GM12878 (cell line): ENCODE data around the gene PPP1R1A. TPM values are rescaled to one million over a fixed set of nuclear protein-coding genes. Genes with fewer than 3 reads are reported as not detected.

Experiments used
- ATAC-seq: fragments of 200-7000 bp; cut with Tn5 transposase; 3 replicates; pipeline ENCODE4 v1.9.1; 2020; ENCODE audit warnings: mild to moderate bottlenecking, moderate library complexity
- BruUV-seq: library from RNA; stranded (reverse); fragments of 400-500 nt; replicated peaks from 2 replicates; lab custom pipeline; 2021; lab: Mats Ljungman, UMichigan
- CTCF ChIA-PET: fragments of 300-600 bp; sonication (Branson Sonifier 250); formaldehyde crosslinking; extraction: SDS; loops from one replicate; lab custom pipeline; 2021; ENCODE audit warnings: inconsistent platforms; lab: Yijun Ruan, JAX
- POLR2A ChIA-PET: fragments of 350-600 bp; formaldehyde crosslinking; extraction: SDS; loops from one replicate; lab custom pipeline; 2021; ENCODE audit warnings: inconsistent platforms; lab: Charles Lee
- RAD21 ChIA-PET: fragments of 300-600 bp; sonication (Branson Sonifier 250); formaldehyde crosslinking; loops from one replicate; lab custom pipeline; 2023; ENCODE audit warnings: antibody characterized with exemption; ENCODE audit not compliant: unreplicated experiment; lab: Charles Lee
- SMC1A ChIA-PET: fragments of 300-600 bp; sonication (Branson Sonifier 250); formaldehyde crosslinking; loops from one replicate; lab custom pipeline; 2023; ENCODE audit not compliant: unreplicated experiment, uncharacterized antibody; lab: Charles Lee
- DNase-seq: peaks from one replicate; pipeline ENCODE4 v3.0.0-alpha.2; 2011; ENCODE audit warnings: low read depth, low spot score
- FAIRE-seq: peaks from 3 replicates; lab custom pipeline; 2011; peaks lifted over from hg19 to GRCh38; lab: Jason Lieb, UNC
- H2AFZ ChIP-seq: 2 replicates; pipeline ENCODE4 v1.6.0; 2011; ENCODE audit warnings: low read depth, low read length, control low read depth; ENCODE audit not compliant: control insufficient read depth
- H3K27ac ChIP-seq: 2 replicates; pipeline ENCODE4 v1.5.1; 2011; ENCODE audit warnings: control low read depth; ENCODE audit not compliant: control insufficient read depth, insufficient read depth
- H3K27me3 ChIP-seq, 2 experiments: replicated peaks in 1 of 2; 2 replicates each; pipeline versions ENCODE4 v1.6.0 to v1.6.1; 2011; ENCODE audit warnings: low read length in 1 of 2; ENCODE audit not compliant: control insufficient read depth in 2 of 2, insufficient read depth in 2 of 2
- H3K36me3 ChIP-seq, 2 experiments: 2 replicates each; pipeline ENCODE4 v1.5.1; 2011; ENCODE audit warnings: low read length in 1 of 2; ENCODE audit not compliant: control insufficient read depth in 2 of 2, insufficient read depth in 2 of 2
- H3K4me1 ChIP-seq: 2 replicates; pipeline ENCODE4 v1.6.1; 2011; ENCODE audit warnings: mild to moderate bottlenecking, low read length, moderate library complexity, mixed read lengths; ENCODE audit not compliant: control insufficient read depth, insufficient read depth
- H3K4me2 ChIP-seq: 2 replicates; pipeline ENCODE4 v1.6.0; 2011; ENCODE audit warnings: control low read depth; ENCODE audit not compliant: control insufficient read depth, insufficient read depth
- H3K4me3 ChIP-seq: fragments of 200-600 bp; sonication (generic); 2 replicates; pipeline ENCODE4 v1.5.1; 2016
- H3K79me2 ChIP-seq: 2 replicates; pipeline ENCODE4 v1.6.0; 2011; ENCODE audit warnings: low read length; ENCODE audit not compliant: control insufficient read depth, insufficient read depth
- H3K9ac ChIP-seq: 2 replicates; pipeline ENCODE4 v1.8.0; 2011; ENCODE audit warnings: low read length, control low read depth, mixed read lengths; ENCODE audit not compliant: control insufficient read depth, insufficient read depth
- H3K9me3 ChIP-seq: replicated peaks from 3 replicates; pipeline ENCODE4 v1.5.1; 2011; ENCODE audit warnings: mild to moderate bottlenecking, low read length; ENCODE audit not compliant: control insufficient read depth, insufficient read depth
- H4K20me1 ChIP-seq: 2 replicates; pipeline ENCODE4 v1.6.0; 2011; ENCODE audit not compliant: control insufficient read depth, insufficient read depth
- CREM ChIP-seq: IDR thresholded peaks from 2 replicates; pipeline ENCODE4 v1.6.1; 2014; ENCODE audit warnings: antibody characterized with exemption, low read depth
- IKZF2 ChIP-seq, 2 experiments: fragments of 450-650 bp; IDR thresholded peaks; 2 replicates each; pipeline ENCODE4 v1.6.1; 2017; ENCODE audit warnings: mild to moderate bottlenecking in 2 of 2, moderate library complexity in 2 of 2
- LARP7 ChIP-seq: fragments of 450-650 bp; IDR thresholded peaks from 2 replicates; pipeline ENCODE4 v1.6.1; 2017; ENCODE audit warnings: mild to moderate bottlenecking
- MXI1 ChIP-seq: fragments of 150-350 bp; IDR thresholded peaks from 2 replicates; pipeline ENCODE4 v1.6.1; 2011; ENCODE audit warnings: low read depth, mild to moderate bottlenecking, inconsistent platforms, low read length, improper control_type of control experiment
- MYB ChIP-seq: fragments of 150-350 bp; IDR thresholded peaks from 2 replicates; pipeline ENCODE4 v1.6.1; 2014; ENCODE audit warnings: mild to moderate bottlenecking, low read depth, low read length, borderline replicate concordance
- NFIC ChIP-seq: IDR thresholded peaks from 2 replicates; pipeline ENCODE4 v1.6.1; 2012; ENCODE audit warnings: low read depth, mild to moderate bottlenecking, inconsistent platforms, low read length, moderate library complexity
- NR2C2 ChIP-seq: IDR thresholded peaks from 2 replicates; pipeline ENCODE4 v1.6.1; 2011; ENCODE audit warnings: borderline replicate concordance, low read depth; ENCODE audit not compliant: control insufficient read depth, insufficient read length
- POLR2AphosphoS5 ChIP-seq: IDR thresholded peaks from 2 replicates; pipeline ENCODE4 v1.6.1; 2011; ENCODE audit warnings: mild to moderate bottlenecking, low read length, inconsistent platforms
- STAT1 ChIP-seq: fragments of 450-650 bp; conservative IDR thresholded peaks from 2 replicates; pipeline ENCODE4 v1.6.1; 2014; ENCODE audit warnings: antibody characterized with exemption, mild to moderate bottlenecking
- WGBS: methylation state at CpG from one replicate; pipeline ENCODE4 v1.1.6; 2016; ENCODE audit warnings: low lambda C conversion rate; ENCODE audit not compliant: insufficient replicate concordance, insufficient coverage; ENCODE audit errors: missing lambda C conversion rate; 5-methylcytosine and 5-hydroxymethylcytosine counted together
- in situ Hi-C: fragments of 300-500 bp; cut with MboI; formaldehyde crosslinking; loops from 9 replicates; pipeline ENCODE4 v1.14.3; 2018; ENCODE audit warnings: mixed read lengths
- intact Hi-C: fragments of 100-400 bp; cut with micrococcal nuclease; formaldehyde crosslinking; loops from one replicate; pipeline ENCODE4 v1.14.2; 2022; ENCODE audit not compliant: unreplicated experiment
- polyA plus RNA-seq, 11 experiments: library from polyadenylated mRNA; depleted of rRNA in 4 of 11; unstranded in 6 of 11; stranded (reverse) in 5 of 11; fragments of >200 nt; fragmentation: Nextera tagmentation in 4 of 11; fragmentation: Illumina TruSeq in 1 of 11; extraction: Ambion mirVana in 4 of 11; extraction: Trizol in 1 of 11; gene quantifications; 1 replicate in 1 of 11; 2 replicates in 10 of 11; pipeline versions ENCODE4 v1.2.1 to v1.2.3, GENCODE V29; 2011 to 2016; ENCODE audit warnings: inconsistent platforms in 2 of 11, missing spikeins in 2 of 11, low read depth in 1 of 11
- total RNA-seq, 4 experiments: library from RNA; depleted of rRNA in 3 of 4; stranded (reverse); fragments of >200 nt in 3 of 4; fragmentation: Illumina TruSeq in 1 of 4; extraction: Trizol in 1 of 4; gene quantifications; 2 replicates each; pipeline versions ENCODE4 v1.2.1 to v1.2.3, GENCODE V29; 2013 to 2021
- TF ChIP-seq, protein P1 (sequence below): fragments of 450-650 bp; IDR thresholded peaks from 2 replicates; pipeline ENCODE4 v1.6.1; 2017; ENCODE audit warnings: low read depth, mild to moderate bottlenecking, moderate library complexity
- TF ChIP-seq, protein P2 (sequence below): fragments of 450-650 bp; IDR thresholded peaks from 2 replicates; pipeline ENCODE4 v1.6.1; 2017; ENCODE audit warnings: mild to moderate bottlenecking, moderate library complexity

PPP1R1A gene
- total and polyA plus RNA-seq, 10 of the 15 experiments (the other 5 are each of a cell fraction or from before 2014, with no cell fraction given): 0.03 to 0.08 (median 0.07) TPM; not detected in 7

DNA sequence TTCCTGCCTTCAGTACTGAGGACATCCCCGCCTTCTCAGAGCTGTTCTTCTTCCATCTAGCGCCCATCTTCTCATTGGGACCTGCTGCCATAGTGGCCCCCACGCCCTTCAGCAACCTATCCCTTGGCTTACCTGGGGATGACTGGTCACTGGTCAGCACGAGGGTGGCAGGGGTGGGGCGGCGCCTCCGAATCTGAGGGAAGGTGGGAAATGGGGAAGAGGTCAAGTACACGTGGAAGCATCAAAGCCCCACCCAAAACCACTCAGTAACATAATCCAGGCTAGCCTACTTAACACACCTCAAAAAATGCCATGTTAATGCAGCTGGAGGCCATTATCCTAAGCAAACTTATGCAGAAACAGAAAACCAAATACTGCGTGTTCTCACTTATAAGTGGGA, 4.3 kb downstream of the PPP1R1A start:
- 31% methylated on average over 9 of the region's 9 CpGs for WGBS
- BruUV-seq: no TSS peak
- RAD21 ChIA-PET: interaction anchor here (0.6 kb wide), 1 partner anchor 468 kb away, joined by 3 read pairs; no protein-coding TSS in a partner anchor
- no peak overlapping the region for H3K4me3 ChIP-seq
- no peak overlapping the region for H3K27ac ChIP-seq
- H4K20me1 ChIP-seq: no peaks in the 10 kb centered on the region
- no peak for FAIRE-seq
- no peak overlapping the region for H2AFZ ChIP-seq
- H3K4me2 ChIP-seq: no peak overlapping the region
- in situ Hi-C loops: no loop called here
- no peaks in the 10 kb centered on the region for H3K4me1 ChIP-seq
- ATAC-seq: no peak
- no peaks in the 10 kb centered on the region for H3K79me2 ChIP-seq
- H3K9me3 ChIP-seq: no peaks in the 10 kb centered on the region
- no peak for TF ChIP-seq MYB
- no peak for TF ChIP-seq NFIC
- TF ChIP-seq NR2C2: no peak
- no peak for TF ChIP-seq POLR2AphosphoS5
- TF ChIP-seq MXI1: no peak
- POLR2A ChIA-PET: no interaction called here
- H3K36me3 ChIP-seq: no peaks in the 10 kb centered on the region; a peak in 1 of 4 replicates
- H3K27me3 ChIP-seq: peaks cover 0 to 7% of the 10 kb centered on the region in 2 experiments
- no peak overlapping the region for H3K9ac ChIP-seq
- intact Hi-C loops: no loop called here
- CTCF ChIA-PET: no interaction called here
- no peak for DNase-seq
- SMC1A ChIA-PET: interaction anchor here (1.1 kb wide), 1 partner anchor 74 kb away, joined by 3 read pairs; no protein-coding TSS in a partner anchor

DNA sequence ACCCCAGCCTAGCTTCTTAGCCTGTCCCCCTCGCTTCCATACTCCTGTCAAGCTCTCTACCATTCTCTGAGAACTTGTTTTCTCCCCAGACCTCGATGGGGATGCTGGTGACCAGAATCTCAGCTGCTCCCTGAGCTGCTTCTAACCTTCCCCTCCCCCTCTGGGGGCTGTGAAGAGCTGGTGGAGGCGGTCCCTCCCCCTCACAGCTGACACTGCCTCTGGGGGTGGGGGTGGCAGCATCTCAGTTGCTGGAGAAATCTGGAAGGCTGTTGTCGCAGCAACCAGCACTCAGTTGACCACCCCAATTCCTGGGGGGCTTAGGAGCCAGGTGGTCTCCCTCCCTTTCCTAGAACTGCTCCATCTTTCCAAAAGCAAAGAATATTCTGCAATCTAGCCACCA, 4.7 kb downstream of the PPP1R1A start:
- H3K79me2 ChIP-seq: no peaks in the 10 kb centered on the region
- H3K36me3 ChIP-seq: no peaks in the 10 kb centered on the region; a peak in 1 of 4 replicates
- DNase-seq (no peak), ATAC-seq (no peak), FAIRE-seq (no peak)
- no peak overlapping the region for H3K9ac ChIP-seq
- ChIA-PET RAD21 (no interaction called here), POLR2A (interaction anchor here (0.5 kb wide), 1 partner anchor 67 kb away, joined by 3 read pairs; no protein-coding TSS in a partner anchor), SMC1A (interaction anchor here (1.1 kb wide), 1 partner anchor 75 kb away, joined by 3 read pairs; no protein-coding TSS in a partner anchor), CTCF (interaction anchor here (1.6 kb wide), 1 partner anchor 14 kb away, joined by 3 read pairs; no protein-coding TSS in a partner anchor)
- no peaks in the 10 kb centered on the region for H4K20me1 ChIP-seq
- TF ChIP-seq, protein P1, sequence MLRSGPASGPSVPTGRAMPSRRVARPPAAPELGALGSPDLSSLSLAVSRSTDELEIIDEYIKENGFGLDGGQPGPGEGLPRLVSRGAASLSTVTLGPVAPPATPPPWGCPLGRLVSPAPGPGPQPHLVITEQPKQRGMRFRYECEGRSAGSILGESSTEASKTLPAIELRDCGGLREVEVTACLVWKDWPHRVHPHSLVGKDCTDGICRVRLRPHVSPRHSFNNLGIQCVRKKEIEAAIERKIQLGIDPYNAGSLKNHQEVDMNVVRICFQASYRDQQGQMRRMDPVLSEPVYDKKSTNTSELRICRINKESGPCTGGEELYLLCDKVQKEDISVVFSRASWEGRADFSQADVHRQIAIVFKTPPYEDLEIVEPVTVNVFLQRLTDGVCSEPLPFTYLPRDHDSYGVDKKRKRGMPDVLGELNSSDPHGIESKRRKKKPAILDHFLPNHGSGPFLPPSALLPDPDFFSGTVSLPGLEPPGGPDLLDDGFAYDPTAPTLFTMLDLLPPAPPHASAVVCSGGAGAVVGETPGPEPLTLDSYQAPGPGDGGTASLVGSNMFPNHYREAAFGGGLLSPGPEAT: no peak
- no peak for TF ChIP-seq LARP7
- no peak for TF ChIP-seq STAT1
- TF ChIP-seq IKZF2 (IDR thresholded peaks at IDR 0.05): no peak
- TF ChIP-seq, protein P2, sequence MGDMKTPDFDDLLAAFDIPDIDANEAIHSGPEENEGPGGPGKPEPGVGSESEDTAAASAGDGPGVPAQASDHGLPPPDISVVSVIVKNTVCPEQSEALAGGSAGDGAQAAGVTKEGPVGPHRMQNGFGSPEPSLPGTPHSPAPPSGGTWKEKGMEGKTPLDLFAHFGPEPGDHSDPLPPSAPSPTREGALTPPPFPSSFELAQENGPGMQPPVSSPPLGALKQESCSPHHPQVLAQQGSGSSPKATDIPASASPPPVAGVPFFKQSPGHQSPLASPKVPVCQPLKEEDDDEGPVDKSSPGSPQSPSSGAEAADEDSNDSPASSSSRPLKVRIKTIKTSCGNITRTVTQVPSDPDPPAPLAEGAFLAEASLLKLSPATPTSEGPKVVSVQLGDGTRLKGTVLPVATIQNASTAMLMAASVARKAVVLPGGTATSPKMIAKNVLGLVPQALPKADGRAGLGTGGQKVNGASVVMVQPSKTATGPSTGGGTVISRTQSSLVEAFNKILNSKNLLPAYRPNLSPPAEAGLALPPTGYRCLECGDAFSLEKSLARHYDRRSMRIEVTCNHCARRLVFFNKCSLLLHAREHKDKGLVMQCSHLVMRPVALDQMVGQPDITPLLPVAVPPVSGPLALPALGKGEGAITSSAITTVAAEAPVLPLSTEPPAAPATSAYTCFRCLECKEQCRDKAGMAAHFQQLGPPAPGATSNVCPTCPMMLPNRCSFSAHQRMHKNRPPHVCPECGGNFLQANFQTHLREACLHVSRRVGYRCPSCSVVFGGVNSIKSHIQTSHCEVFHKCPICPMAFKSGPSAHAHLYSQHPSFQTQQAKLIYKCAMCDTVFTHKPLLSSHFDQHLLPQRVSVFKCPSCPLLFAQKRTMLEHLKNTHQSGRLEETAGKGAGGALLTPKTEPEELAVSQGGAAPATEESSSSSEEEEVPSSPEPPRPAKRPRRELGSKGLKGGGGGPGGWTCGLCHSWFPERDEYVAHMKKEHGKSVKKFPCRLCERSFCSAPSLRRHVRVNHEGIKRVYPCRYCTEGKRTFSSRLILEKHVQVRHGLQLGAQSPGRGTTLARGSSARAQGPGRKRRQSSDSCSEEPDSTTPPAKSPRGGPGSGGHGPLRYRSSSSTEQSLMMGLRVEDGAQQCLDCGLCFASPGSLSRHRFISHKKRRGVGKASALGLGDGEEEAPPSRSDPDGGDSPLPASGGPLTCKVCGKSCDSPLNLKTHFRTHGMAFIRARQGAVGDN: no peak
- no peak for TF ChIP-seq CREM
- no peak overlapping the region for H3K4me3 ChIP-seq
- no peak overlapping the region for H2AFZ ChIP-seq
- no TSS peak for BruUV-seq
- in situ Hi-C loops: no loop called here
- H3K4me1 ChIP-seq: no peaks in the 10 kb centered on the region
- H3K27ac ChIP-seq: no peak overlapping the region
- 13% methylated on average over 4 of the region's 4 CpGs for WGBS
- H3K27me3 ChIP-seq: peaks cover 0 to 4% of the 10 kb centered on the region in 2 experiments
- H3K4me2 ChIP-seq: no peak overlapping the region
- H3K9me3 ChIP-seq: no peaks in the 10 kb centered on the region
- intact Hi-C loops: no loop called here
